Putamen (tissue), 1 donor: ENCODE results near the gene ZNF366.

Experiments used
- DNase-seq: peaks from one replicate; pipeline ENCODE4 v3.0.0-alpha.2; 2016; ENCODE audit warnings: low spot score

Gene ZNF366

GRCh38 chr5:72519111-72519510 is 11.9 kb upstream of the ZNF366 start:
- no peak for DNase-seq

GRCh38 chr5:72518001-72518683 is 10.9 kb upstream of the ZNF366 start:
- peak; percentile 42 for DNase-seq

GRCh38 chr5:72516916-72517315 is 9.7 kb upstream of the ZNF366 start:
- DNase-seq: no peak

- DNase-seq: no peak
These were observed 8.0 kb upstream of the ZNF366 start for GRCh38 chr5:72515211-72515610.

- no peak for DNase-seq
These were observed 5.3 kb upstream of the ZNF366 start for GRCh38 chr5:72512593-72512860.

GRCh38 chr5:72511774-72512592 is 4.8 kb upstream of the ZNF366 start:
- DNase-seq: no peak

- DNase-seq: no peak
These were observed 4.2 kb upstream of the ZNF366 start for GRCh38 chr5:72511366-72511765.

- DNase-seq: peak; percentile 57
These were observed 3.5 kb upstream of the ZNF366 start for GRCh38 chr5:72510610-72511181.

GRCh38 chr5:72509401-72509800 is 2.2 kb upstream of the ZNF366 start:
- peak; percentile 30 for DNase-seq

GRCh38 chr5:72508241-72509170 is 1.3 kb upstream of the ZNF366 start:
- no peak for DNase-seq

- DNase-seq: no peak
These were observed 663 bp upstream of the ZNF366 start for GRCh38 chr5:72507907-72508238.

GRCh38 chr5:72506158-72506549 is 1.1 kb downstream of the ZNF366 start:
- DNase-seq: no peak

- no peak for DNase-seq
These were observed 1.6 kb downstream of the ZNF366 start for GRCh38 chr5:72505539-72506157.

GRCh38 chr5:72505016-72505415 is 2.2 kb downstream of the ZNF366 start:
- DNase-seq: no peak

- DNase-seq: no peak
These were observed 3.2 kb downstream of the ZNF366 start for GRCh38 chr5:72503888-72504491.

GRCh38 chr5:72501488-72501887 is 5.7 kb downstream of the ZNF366 start:
- DNase-seq: no peak

GRCh38 chr5:72499730-72500129 is 7.5 kb downstream of the ZNF366 start:
- no peak for DNase-seq

GRCh38 chr5:72499090-72499489 is 8.1 kb downstream of the ZNF366 start:
- no peak for DNase-seq

GRCh38 chr5:72498284-72498683 is 8.9 kb downstream of the ZNF366 start:
- no peak for DNase-seq

- no peak for DNase-seq
These were observed 9.4 kb downstream of the ZNF366 start for GRCh38 chr5:72497823-72498222.

GRCh38 chr5:72495410-72495809 is 11.8 kb downstream of the ZNF366 start:
- DNase-seq: no peak
